Activated CD8-positive, alpha-beta memory T cell treated with anti-CD3 and anti-CD28 coated beads, Interleukin-2, amount 50 U/mL, for 48 hours (primary cell): ENCODE results near the gene KIF19.

Experiments used
- DNase-seq: peaks from one replicate; pipeline ENCODE4 v3.0.0-alpha.2; 2020

Gene KIF19

GRCh38 chr17:74307984-74308773 lies 17.8 kb upstream of the KIF19 start:
- DNase-seq, result no peak

DNA sequence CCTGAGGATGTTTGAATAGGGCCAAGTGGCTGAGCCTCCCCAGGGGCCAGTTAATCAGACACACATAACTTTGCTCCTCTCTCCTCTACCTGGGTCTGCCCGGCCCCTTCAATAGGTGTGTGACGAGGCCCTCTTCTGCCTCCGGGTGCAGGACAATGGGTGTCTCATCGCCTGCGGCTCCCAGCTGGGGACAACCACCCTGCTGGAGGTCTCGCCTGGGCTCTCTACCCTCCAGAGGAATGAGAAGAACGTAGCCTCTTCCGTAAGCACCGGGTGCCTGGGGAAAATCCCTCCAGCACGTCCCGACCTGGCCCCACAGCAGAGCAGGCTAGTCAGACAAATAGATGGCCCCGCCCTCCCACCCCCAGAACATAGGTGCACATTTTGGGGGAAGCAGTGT lies 16.1 kb upstream of the KIF19 start:
- no peak for DNase-seq

GRCh38 chr17:74314877-74315276 lies 11.1 kb upstream of the KIF19 start:
- DNase-seq, result no peak

DNA sequence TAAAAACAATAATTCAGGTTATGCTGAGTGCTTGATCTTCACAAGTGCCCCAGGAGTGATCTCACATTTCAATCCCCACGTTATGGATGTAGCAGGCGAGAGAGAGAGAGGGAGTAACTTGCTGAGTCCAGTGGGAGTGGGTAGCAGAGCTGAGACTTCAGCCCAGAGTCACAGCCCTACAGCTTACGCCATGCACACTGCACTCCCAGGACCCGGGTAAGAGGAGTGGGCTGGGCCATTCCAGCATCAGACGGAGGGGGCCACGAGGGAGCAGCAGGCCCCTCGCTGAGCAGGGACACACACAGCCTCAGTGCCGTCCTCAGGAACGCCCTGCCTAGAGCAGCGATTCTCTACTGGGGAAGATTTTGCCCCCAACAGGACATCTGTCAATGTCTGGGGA lies 9.8 kb upstream of the KIF19 start:
- no peak for DNase-seq

- no peak for DNase-seq
These were observed 9.0 kb upstream of the KIF19 start for GRCh38 chr17:74317071-74317470.

GRCh38 chr17:74318391-74318790 lies 7.6 kb upstream of the KIF19 start:
- no peak for DNase-seq

DNA sequence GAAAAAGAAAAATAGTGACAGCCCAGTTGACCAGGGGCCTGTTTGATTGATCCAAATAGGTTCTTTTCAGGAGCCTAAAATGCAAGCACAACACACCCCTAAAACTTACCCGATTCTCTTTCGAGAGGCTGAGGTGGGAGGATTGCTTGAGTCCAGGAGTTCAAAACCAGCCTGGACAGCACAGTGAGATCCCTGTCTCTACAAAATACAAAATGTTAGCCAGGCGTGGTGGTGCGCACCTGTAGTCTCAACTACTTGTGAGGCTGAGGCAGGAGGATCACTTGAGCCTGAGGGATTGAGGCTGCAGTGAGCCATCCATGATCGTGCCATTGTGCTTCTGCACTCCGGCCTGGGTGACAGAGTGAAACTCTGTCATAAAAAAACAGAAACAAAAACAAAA lies 1.5 kb upstream of the KIF19 start:
- no peak for DNase-seq

- no peak for DNase-seq
These were observed 667 bp upstream of the KIF19 start for GRCh38 chr17:74325376-74325742.

- no peak for DNase-seq
These were observed 480 bp downstream of the KIF19 start for GRCh38 chr17:74326506-74326905.

GRCh38 chr17:74328487-74328886 lies 2.5 kb downstream of the KIF19 start:
- no peak for DNase-seq

- no peak for DNase-seq
These were observed 3.4 kb downstream of the KIF19 start for GRCh38 chr17:74329378-74329777.

DNA sequence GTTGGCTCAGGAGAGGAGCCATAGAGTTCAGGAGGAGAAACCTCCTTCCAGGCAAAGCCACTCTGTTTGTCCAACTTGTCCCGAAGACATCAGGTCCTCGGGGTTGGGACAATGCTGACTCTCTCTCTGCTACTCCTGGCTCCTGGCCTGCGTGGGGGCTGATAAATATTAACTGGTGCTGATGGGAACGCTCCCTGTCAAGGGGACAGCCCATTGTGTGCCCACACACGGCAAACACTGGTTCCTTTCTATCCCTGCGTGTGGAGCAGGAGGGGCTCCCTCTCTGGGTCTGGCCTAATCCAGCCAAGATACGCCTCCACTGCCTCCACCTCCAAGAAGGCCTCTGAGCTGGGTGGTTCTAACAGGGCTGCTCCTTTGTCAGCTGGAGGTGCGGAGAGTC lies 4.4 kb downstream of the KIF19 start:
- DNase-seq, result no peak

DNA sequence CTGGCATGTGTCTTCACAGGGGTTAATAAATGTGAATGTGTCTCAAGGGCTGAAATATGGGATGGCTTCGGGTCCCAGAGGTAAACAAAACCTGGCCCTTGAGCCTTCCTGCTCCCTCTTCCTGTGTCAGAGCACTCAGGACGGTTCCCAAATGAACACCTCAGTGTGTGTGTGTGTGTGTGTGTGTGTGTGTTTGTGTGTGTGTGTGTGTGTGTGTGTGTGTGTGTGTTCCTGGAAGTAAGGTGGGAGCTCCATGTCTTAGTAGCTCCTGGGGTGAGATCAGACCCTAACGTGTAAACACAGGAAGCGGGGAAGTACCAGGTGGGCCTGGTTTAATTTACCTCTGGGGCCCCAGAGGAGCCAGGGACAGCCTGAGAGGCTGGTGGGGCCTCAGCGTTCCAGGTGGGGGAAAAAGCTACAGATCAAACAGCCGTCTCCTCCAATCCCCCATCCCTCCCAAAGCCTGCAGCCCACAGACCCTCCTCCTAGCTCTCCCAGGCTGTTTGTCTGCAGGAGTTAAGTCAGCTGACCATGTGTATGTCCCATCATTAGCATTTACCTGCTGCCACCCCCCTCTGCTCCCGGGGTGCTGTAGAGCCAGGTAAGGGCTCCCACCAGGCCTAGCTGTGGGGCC lies 6.1 kb downstream of the KIF19 start:
- DNase-seq, result no peak

GRCh38 chr17:74332763-74333283 lies 6.8 kb downstream of the KIF19 start:
- DNase-seq, result no peak

- DNase-seq, result no peak
These were observed 8.5 kb downstream of the KIF19 start for GRCh38 chr17:74334393-74335039.

DNA sequence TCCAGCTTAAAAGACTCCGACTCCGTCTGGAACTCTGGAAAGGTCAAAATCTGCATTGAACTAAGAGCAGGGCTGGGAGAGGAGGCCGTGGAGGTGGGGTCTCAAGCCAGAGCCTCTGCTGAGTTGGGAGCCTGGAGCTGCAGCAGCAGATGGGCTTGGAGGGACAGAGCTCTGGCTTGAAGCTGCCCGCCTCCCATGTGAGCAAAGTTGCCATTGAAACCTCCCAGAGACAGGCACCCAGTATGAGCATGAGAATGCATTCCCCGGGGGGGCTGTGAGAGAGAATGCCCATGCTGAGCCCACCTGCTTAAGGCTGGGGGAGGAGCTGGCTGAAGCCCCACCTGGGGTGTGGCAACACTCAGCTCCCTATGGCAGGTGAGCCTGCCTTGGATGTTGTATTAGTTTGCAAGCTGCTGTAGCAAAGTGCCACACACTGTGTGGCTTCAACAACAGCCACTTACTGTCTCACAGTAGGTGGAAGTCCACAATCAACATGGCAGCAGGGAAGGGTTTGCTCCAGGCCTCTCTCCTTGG lies 9.6 kb downstream of the KIF19 start:
- no peak for DNase-seq

DNA sequence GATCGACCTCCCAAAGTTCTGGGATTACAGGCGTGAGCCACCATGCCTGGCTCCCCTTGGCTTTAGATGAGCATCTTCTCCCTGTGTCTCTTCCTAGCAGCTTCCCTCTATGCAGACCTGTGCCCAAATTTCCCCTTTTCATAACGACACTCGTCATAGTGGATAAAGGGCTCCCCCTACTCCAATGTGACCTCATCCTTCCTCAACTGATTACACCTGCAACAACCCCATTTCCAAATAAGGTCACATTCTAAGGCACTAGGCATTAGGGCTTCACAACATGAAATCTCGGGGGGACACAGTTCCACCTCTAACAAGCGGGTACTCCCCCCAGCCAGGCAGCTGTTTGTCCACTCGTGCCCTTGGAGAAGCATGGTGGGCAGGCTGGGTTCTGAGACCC lies 10.3 kb downstream of the KIF19 start:
- DNase-seq, result no peak

- no peak for DNase-seq
These were observed 11.9 kb downstream of the KIF19 start for GRCh38 chr17:74337834-74338500.

- no peak for DNase-seq
These were observed 13.6 kb downstream of the KIF19 start for GRCh38 chr17:74339537-74340195.

DNA sequence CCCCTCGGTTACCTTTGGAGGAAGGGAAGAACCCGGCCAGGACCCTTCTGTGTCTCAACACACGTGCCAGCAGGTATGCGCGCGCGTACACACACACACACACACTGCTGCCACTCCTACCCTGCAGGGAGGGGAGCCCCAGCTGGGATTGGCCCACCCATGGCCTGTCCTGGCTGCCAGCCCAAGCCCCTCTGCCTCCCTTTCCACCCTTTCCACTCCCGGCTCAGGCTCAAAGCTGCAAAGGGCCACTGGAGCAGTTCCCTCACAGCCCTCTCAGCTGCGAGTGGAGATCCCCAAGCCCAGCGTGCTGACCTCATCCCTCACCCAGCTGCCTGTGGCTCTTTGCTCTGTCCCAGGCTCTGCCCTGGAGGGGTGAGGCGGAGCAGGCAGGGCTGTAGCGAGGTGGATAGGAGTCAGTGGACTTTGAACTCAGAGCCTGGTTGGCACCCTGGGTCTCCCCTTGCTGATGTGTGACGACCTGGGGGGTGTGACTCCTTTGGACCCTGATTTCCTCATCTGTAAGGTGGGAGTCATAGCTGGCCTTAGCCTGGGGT lies 14.5 kb downstream of the KIF19 start:
- DNase-seq, result no peak

DNA sequence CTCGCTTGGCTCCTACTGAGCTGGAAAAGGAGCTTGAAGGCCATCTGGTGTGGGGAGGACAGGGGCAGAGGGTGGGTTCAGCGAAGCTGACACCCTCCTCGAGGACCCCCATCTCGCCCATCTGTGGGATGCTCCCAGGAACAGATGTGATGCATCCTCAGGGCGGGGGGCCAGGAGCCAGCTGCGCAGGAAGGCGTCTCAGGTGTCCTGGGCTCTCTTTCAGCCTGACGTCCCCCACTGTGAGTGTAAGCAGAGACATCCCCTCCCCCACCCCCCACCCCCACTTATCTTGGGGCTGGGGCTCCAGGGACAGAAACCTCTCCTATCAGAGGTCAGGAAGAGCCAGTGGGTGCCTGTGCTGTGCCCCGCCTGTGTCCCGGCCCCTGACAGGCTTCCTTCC lies 16.2 kb downstream of the KIF19 start:
- DNase-seq, result no peak

DNA sequence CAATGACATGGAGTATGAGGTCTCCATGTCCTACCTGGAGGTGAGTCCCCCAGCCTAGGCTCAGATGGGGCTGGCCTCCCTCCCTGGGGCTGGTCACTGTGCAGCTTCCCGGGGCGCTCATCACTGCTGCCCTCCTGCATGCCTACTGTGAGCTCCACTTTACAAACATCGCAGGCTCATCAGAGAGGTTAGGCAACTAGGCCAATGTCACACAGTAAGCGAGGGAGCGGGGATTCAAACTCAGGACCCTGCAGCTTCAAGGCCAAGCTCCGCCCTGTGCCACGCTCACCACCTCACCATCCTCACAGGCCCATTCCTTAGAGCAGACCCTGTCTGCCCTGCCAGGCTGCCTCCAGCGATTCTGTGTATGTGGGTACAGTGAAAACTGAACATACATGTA lies 17.1 kb downstream of the KIF19 start:
- no peak for DNase-seq
